ENCODE measurements around the gene ADIG. TPM values are rescaled to one million over a fixed set of nuclear protein-coding genes. Genes with fewer than 3 reads are reported as not detected.

Gene ADIG
- total RNA-seq, 3 donors from 2014 or later: not detected

DNA sequence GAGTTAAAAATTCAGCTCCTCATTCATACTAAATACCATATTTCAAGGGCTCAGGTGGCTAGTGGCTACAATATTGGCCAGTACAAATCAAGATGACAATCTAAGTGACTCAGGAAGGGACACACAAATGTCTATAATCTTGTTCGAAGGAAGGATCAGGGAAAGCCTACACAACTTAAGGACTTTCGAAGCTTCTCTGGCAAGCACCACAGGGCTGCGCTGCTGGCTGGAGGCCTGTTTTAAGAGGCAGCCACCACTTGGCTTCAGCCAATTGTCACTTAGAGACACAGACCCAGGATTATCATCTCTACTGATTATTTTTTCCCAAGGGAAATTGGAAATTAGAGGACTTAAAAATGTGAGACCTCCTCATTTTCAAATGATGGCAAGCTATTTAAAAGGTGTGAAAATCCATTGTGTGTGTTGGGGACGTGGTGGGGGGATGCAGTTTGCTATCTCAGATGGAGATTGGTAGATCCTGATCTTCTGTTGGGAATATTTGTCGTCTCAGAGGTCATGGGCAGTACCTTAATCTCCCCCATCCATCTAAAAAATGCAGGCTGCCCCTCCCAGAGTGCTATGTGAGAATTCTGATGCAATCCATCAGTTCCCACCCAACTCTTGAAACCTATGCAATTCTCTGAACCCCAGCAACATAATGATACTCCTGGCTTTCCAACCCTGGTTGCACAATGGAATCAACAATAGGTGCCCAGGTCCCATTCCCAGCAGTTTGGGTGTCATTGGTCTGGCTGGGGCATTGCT lies 31.9 kb downstream of the ADIG start:
- no peaks in the 10 kb centered on the region for H3K9me3 ChIP-seq
- DNase-seq (no peak), ATAC-seq (no peak)
- intact Hi-C loops (cut with DNase I, micrococcal nuclease): no loop called here
- H3K36me3 ChIP-seq (ENCODE audit: low read depth): no peaks in the 10 kb centered on the region
- TF ChIP-seq CTCF (IDR thresholded peaks at IDR 0.05): no peak
- H3K4me3 ChIP-seq: no peak overlapping the region
- H3K4me1 ChIP-seq (ENCODE audit: low read depth): no peaks in the 10 kb centered on the region

- H3K4me1 ChIP-seq (ENCODE audit: low read depth): no peaks in the 10 kb centered on the region
- no peak for ATAC-seq
- H3K9me3 ChIP-seq: no peaks in the 10 kb centered on the region
- DNase-seq: no peak
- intact Hi-C loops (cut with DNase I, micrococcal nuclease): no loop called here
- no peaks in the 10 kb centered on the region for H3K36me3 ChIP-seq (ENCODE audit: low read depth)
- no peak overlapping the region for H3K4me3 ChIP-seq
- no peak for TF ChIP-seq CTCF (IDR thresholded peaks at IDR 0.05)
These were observed 34.3 kb downstream of the ADIG start for GRCh38 chr20:38615283-38615682.

DNA sequence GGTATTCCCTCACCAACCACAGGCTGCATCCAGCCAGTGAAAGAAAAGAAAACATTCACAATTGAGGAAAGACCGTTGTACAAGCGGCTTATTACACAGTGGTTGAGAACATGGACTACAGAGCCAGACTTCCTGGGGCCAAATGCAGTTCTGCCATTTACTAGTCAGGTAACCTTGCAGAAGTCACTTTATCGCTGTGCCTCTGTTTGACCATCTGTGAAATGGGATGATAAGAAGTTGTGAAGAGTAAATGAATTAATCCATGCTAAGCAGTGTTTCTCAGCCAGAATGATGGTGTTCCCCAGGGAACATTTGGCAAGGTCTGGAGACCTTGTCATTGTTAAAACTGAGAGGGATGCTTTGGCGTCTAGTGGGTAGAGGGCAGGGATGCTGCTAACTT lies 35.5 kb downstream of the ADIG start:
- intact Hi-C loops (cut with DNase I, micrococcal nuclease): no loop called here

GRCh38 chr20:38617011-38617829 lies 36.2 kb downstream of the ADIG start:
- no peaks in the 10 kb centered on the region for H3K36me3 ChIP-seq (ENCODE audit: low read depth)
- H3K4me1 ChIP-seq (ENCODE audit: low read depth): no peaks in the 10 kb centered on the region
- H3K9me3 ChIP-seq: no peaks in the 10 kb centered on the region
- H3K4me3 ChIP-seq: no peak overlapping the region
- no peak for ATAC-seq
- intact Hi-C loops (cut with DNase I, micrococcal nuclease): no loop called here
- TF ChIP-seq CTCF (IDR thresholded peaks at IDR 0.05): no peak
- no peak for DNase-seq

More for the DNA sequence above, 35.5 kb downstream of the ADIG start:
- Histone ChIP-seq H3K4me1 (ENCODE audit: low read depth) (no peaks in the 10 kb centered on the region), H3K36me3 (ENCODE audit: low read depth) (no peaks in the 10 kb centered on the region), H3K4me3 (no peak overlapping the region), H3K9me3 (no peaks in the 10 kb centered on the region)
- ATAC-seq (no peak), DNase-seq (no peak)
- TF ChIP-seq CTCF (IDR thresholded peaks at IDR 0.05): no peak

DNA sequence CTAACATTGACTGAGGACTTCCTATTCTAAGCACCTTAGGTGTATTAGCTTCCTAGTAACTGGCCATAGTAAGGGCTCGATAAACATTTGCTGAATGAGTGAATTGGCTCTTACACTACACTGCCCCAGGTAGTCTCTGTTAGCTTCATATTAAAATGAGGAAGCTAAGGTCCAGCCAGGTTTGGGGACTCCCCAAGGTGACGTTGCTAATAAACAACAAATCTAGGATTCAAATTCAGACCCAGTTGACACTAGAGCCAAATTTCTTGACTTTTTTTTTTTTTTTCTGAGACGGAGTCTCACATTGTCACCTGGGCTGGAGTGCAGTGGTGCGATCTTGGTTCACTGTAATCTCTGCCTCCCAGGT lies 36.8 kb downstream of the ADIG start:
- H3K9me3 ChIP-seq: no peaks in the 10 kb centered on the region
- TF ChIP-seq CTCF (IDR thresholded peaks at IDR 0.05): no peak
- ATAC-seq: no peak
- no peaks in the 10 kb centered on the region for H3K4me1 ChIP-seq (ENCODE audit: low read depth)
- H3K36me3 ChIP-seq (ENCODE audit: low read depth): no peaks in the 10 kb centered on the region
- H3K4me3 ChIP-seq: no peak overlapping the region
- no peak for DNase-seq
- intact Hi-C loops (cut with DNase I, micrococcal nuclease): no loop called here
